Measurements from ENCODE around the gene ARHGAP45.
A peak's percentile ranks its signal among the peaks of the same experiment; 100 is the strongest.
"Not testable (repeated sequence)": the region's sequence is repeated elsewhere in the genome, so short reads cannot be mapped to it uniquely, and the experiment has no call there.

The ARHGAP45 gene

DNA sequence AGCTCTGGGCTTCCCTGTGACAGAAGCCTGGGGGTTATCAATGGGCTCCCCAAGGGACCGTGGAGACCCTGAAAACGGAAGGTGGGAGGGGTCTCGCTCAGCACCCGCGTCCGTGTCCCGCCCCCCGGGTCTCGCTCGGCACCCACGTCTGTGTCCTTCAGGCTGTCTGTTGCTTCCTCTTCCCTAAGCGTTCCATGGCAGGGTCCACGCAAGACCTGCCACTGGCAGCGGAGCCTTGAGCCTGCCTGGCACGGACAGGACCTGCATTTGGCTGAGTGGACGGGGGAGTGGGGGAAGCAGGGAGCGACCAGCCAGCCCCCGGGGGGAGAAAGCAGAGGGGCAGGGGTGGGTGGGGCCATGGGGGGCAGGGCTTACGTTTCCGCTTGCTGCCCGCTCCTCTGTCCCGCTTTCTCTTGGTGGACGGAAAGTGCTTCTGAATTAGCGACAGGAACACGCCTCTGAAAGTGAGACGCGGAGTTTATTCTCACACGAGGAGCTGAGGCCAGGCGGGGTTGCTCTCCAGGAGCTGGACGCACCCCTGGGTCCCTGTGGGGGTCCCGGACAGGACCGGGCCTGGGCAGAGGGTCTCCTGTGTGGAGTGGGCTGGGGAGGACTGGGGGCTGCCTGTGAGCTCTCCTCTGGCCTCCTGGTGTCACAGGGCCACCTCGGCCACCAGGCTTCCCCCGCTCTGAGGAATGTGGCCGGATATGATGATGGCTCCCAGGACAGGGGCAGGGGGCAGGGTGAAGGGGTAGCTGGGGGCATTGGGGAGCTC is 48.9 kb downstream of the ARHGAP45 start:
- no peak for DNase-seq (ENCODE audit: low read depth in 2 of 2)

DNA sequence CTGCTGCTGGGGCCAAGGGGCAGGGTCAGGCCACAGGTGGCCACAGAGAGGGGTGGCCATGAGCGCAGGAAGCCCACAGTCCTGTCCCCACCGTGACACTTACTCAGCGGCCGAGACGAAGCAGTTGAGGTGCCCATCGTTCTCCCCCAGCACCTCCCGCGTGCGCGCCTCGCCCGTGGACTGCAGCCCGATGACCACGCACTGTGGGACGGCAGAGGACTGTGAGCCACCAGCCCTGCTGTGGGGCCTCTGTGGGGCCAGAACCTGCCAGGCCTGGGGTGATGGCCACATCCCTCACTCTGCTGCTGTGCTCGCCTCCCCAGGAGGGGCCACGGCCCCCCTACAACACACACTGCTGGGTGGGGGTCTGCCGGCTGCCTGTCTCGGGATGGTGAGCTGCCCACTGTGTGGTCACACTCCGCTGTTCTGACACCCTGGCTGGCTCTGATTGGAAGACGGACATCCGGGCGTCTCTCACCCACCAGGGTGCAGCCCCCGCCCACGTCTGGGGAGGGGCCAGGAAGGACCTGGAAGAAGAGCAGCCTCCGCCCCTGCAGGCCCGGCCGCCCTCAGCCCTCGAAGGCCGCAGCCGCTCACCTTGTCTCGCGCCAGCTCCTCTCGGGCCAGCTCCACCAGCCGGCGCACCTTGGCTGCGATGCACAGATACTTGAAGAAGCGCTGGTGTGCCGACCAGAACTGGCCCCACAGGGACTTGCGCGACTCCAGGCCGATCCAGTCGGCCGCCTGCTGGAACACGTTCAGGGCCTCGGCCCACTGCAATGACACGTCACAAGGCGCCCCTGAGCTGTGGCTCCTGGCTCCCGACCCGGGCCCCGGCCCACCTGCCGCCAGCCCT is 50.0 kb downstream of the ARHGAP45 start:
- DNase-seq (ENCODE audit: low read depth in 2 of 2): no peak

GRCh38 chr19:1117654-1118053 is 50.7 kb downstream of the ARHGAP45 start:
- DNase-seq (ENCODE audit: low read depth in 2 of 2): no peak

GRCh38 chr19:1118999-1119398 is 52.0 kb downstream of the ARHGAP45 start:
- no peak for DNase-seq (ENCODE audit: low read depth in 2 of 2)

GRCh38 chr19:1119475-1120217 is 52.7 kb downstream of the ARHGAP45 start:
- no peak for DNase-seq (ENCODE audit: low read depth in 2 of 2)

DNA sequence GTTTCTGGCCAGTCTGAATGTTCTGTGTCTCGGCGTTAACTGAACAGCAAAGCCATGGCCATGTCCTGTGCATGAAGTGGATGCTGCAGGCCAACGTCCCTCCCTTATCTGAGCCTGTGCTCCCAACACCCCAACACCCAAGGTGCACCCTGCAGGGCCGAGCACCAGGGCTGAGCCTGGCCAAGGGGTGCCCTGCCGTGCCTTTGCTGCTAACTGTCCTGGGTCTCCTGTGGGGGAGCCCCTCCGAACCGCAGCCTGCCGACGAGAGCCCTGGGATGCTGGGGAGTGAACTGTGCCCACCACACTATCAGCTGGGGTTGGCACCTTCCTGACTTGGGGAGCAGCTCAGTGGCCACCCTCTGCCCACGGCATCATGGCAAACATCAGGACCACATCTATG is 54.4 kb downstream of the ARHGAP45 start:
- DNase-seq (ENCODE audit: low read depth in 2 of 2): no peak

DNA sequence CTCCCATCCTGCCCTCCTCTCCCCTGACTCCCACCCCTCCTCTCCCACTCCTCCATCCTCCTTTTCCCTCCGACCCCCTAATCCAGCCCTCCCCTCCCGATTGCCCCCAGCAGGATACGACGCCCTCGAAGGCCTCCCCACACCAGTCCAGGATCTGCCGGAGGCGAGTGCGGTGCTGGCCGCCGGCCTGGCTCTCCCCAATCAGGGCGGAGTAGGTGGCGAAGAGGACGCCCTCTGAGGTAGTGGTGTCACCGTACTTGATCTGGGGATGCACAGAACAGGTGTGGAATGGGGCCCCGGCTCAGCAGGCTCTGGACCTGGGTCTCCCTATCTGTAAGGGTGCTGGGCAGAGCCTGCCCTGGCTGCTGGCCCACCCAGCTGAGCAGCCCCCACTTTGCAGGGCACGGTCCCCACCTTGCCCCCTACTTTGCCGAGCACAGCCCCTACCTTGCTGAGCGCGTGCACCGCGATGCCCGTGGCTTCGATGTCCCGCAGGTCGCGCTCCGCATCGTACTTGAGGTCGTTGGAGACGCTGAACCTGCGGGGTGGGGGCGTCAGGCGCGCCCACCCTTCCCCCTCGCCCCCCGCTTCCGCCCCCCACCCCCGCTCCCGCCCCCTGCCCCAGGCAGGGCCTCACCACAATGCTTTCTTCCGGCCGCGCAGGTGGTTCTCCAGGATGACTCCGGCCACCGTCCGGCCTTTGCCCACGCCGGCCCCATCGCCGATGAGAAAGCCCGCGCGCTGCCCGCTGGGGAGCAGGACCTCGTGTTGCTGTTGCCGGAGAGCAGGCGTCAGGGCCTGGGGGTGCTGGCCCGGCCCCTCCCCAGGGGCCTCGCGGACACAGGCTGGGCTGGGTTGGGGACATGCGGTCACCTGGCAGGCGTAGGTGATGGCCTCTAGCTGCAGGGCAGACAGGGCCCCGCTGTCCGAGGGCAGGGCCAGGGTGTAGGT is 55.3 kb downstream of the ARHGAP45 start:
- no peak for DNase-seq (ENCODE audit: low read depth in 2 of 2)

DNA sequence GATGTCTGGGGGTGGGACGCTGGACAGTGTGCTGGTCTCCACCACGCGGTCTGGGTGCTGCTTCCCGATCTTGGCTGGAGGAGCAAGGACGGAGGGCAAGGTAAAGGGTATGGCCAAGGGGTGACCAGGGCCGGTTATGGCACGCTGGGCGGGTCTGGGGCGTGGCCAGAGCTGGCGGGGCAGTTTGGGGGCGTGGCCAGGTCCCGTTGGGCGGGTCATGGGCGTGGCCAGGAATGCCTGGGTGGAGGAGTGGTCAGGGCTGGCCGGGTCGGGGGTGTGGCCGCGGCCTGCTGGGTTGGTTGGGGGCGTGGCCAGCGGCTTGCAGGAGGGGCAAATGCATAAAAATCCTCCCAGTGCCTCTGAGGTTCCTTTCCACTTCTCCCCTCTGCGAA is 56.0 kb downstream of the ARHGAP45 start:
- peak; percentile 75 for DNase-seq (ENCODE audit: low read depth in 2 of 2)

DNA sequence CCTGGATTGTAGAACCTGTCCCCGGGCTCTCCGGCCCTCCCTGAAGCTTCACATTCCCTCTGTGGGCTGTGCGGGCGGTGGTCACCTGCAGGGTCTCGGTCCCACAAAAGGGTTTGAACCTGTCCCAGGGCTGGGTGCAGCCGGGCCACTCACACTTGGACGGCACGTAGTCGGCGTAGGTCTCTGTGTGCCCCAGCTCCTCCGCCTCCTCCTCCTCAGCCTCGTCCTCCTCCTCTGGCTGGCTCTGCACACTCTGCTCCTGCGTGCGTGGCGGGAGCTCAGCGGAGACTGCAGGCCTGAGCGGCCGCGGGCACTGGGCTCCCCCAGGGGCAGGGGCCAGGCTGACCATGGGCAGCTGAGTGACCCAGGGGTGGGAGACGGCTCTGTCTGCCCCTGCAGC is 56.4 kb downstream of the ARHGAP45 start:
- DNase-seq (ENCODE audit: low read depth in 2 of 2): no peak

DNA sequence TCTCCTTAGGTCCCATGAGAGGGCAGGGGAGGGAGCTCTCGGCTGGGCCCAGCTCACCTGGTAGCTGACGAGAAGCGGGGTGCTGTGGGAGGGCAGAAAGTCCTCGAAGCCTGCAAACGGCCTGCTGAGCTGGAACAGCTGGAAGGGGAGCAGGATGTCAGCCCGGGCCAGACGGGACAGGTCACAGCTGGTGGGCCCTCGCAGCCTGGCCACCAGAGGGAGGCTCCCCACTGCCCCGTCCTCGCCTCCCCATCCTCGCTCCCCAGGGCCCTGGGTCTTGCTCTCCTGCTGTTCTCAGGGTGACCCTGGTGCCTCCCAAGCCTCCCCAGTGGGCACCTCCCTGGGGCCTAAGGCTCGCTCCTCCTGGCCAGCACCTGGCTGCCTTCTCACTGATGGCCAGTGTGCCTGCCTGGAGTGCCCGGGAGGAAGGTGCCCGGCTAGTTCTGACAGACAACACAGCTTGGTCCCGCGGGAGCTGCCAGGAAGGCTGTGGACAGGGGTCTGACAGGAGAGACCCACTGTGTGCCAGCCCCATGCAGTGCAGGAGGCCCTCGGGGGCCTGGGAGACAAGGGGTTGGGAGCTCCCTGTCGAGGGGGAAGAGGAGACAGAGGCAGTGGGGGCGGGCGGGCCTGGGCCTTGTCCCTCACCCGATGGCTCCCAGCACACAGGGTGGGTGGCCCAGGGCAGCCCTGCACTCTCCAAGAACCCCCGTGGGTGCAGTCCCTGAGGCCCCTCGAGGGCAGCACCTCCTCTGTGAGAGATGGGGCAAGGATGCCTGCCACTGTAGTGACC is 57.1 kb downstream of the ARHGAP45 start:
- DNase-seq (ENCODE audit: low read depth in 2 of 2): no peak

DNA sequence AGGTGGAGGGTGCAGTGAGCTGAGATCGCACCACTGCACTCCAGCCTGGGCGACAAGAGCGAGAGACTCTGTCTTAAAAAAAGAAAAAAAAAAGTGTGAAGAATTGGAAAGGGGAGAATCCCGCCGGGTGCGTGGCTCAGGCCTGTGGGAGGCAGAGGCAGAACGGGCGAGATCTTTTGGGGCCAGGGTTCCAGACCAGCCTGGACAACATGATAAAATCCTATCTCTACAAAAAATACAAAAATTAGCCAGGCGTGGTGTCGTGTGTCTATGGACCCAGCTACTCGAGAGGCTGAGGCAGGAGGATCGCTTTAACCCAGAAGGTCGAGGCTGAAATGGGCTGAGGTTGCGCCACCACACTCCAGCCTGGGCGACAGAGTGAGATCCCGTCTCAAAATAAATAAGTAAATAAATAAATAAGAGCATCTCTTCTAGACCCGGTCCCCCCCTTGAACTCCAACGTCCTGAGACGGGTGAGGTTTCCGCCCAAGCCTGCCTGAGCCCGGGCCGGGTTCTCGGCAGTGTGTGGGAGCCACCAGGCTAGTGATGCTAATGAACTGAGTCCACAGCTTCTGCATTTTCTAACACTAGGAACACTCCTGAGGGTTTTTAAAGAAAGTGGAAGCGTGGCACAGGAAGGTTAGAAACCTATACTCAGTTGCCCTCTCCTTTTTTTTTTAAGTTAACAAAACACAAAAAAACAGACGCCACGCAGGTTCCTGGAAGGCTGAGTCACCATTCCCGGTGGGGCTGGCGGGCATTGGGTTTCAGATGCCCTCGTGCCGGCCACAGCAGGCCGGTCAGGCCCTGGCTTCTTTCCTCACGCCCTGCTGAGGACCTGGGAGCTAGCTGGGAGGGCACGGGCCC is 58.9 kb downstream of the ARHGAP45 start:
- DNase-seq (ENCODE audit: low read depth in 2 of 2): no peak

- DNase-seq (ENCODE audit: low read depth in 2 of 2): no peak
Measured at GRCh38 chr19:1126984-1127760, 60.2 kb downstream of the ARHGAP45 start.

DNA sequence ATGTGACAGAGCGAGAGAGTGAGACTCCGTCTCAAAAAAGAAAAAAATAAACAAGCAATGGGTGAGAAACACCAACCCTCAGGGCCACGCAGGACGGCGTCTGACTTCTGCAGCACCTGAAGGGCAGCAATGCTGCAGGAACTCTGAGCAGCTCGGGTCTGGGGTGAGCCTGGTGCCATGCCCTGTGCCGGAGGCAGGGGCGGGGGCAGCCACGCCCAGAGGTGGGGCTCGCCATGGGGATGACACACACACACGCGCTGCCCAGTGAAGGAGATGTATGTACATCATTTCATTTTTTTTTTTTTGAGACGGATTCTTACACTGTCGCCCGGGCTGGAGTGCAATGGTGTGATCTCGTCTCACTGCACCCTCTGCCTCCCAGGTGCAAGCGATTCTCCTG is 61.1 kb downstream of the ARHGAP45 start:
- no peak for DNase-seq (ENCODE audit: low read depth in 2 of 2)

DNA sequence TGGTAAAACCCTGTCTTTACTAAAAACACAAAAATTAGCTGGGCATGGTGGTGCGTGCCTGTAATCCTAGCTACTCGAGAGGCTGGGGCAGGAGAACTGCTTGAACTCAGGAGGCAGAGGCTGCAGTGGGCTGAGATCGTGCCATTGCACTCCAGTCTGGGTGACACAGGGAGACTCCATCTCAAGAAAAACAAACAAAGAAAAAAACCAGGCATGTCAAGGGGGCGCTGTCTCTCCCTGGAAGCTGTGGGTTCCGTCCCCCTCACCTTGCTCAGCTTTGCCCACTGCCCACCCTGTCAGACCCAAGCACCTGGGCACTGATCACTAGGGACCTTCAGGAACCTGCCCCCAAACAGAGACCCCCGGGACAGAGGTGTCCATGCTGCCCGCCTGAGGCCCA is 62.1 kb downstream of the ARHGAP45 start:
- DNase-seq (ENCODE audit: low read depth in 2 of 2): not testable (repeated sequence)

- DNase-seq (ENCODE audit: low read depth in 2 of 2): no peak
Measured at GRCh38 chr19:1129535-1129934, 62.6 kb downstream of the ARHGAP45 start.

DNA sequence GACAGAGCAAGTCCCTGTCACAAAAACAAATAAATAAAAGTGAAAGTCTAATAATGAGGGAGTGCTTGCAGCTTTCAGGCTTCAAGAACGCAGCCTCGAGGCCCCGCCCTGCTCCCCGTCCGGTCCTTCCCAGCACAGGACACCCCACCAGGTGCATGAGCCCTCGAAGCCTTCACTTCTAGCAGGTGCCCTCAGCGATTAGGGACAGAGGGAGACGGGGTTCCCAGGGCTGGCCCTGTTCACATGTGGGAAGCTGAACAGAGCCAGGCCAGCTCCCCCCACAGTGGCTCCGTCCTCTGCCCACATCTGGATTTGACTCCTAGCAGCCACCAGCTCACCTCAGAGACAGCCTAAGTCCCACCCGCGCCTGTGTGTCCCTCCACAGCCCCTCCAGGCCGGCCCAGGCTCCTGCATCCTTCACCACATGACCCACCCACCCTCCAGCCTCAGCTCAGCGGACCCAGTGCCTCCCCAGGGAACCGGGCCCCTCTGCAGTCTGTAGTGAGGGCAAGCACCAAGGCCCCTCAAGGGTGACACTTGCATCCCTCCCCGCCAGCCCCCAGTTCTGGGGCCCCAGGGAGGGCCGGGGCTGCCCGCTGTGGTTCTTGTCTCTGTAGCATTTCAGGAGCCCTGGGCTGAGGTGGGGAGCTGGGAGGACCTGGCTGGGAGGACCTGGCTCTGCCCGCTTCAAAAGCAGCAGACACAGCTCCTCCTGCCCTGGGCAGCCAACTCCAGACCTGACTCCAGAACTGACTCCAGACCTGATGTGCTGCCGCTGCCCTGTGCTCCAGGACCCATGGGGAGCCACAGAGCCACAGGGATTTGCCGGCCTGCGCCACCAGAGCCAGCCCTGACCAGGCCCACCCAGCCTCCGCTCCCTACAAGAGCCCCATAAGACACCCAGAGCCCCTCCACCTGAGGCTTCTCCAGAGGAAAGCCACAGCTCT is 64.1 kb downstream of the ARHGAP45 start:
- peak; percentile 35 to 45 for DNase-seq (ENCODE audit: low read depth in 2 of 2)

Data from stimulated activated CD4-positive, alpha-beta T cell treated with anti-CD3 and anti-CD28 coated beads, Interleukin-4, amount 100 ng/mL, for 48 hours (primary cell).